GM19240 (cell line): ENCODE results near the gene CTF1.

Source experiments
- DNase-seq: peaks from one replicate; pipeline ENCODE4 v3.0.0; 2011; ENCODE audit warnings: low spot score; ENCODE audit not compliant: insufficient read length

CTF1 gene

DNA sequence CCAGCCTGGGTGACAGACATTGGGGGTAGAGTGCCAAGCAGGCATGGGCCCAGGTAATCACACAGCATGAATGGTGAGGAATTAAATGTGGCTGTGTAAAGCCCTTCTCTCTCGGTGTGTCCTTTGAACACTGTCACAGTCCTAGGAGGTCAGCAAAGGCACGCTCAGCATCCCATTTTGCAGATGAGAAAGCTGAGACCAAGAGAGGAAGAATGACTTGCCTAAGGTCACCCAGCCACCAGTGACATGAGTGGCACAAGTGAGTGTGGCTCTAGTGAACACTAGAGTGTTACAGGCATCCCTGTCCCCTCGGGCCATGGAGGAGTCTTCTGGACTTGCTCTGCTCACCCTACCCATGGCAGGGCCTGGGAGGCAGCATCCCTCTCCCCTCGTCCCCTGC, 10.7 kb downstream of the CTF1 start:
- no peak for DNase-seq

DNA sequence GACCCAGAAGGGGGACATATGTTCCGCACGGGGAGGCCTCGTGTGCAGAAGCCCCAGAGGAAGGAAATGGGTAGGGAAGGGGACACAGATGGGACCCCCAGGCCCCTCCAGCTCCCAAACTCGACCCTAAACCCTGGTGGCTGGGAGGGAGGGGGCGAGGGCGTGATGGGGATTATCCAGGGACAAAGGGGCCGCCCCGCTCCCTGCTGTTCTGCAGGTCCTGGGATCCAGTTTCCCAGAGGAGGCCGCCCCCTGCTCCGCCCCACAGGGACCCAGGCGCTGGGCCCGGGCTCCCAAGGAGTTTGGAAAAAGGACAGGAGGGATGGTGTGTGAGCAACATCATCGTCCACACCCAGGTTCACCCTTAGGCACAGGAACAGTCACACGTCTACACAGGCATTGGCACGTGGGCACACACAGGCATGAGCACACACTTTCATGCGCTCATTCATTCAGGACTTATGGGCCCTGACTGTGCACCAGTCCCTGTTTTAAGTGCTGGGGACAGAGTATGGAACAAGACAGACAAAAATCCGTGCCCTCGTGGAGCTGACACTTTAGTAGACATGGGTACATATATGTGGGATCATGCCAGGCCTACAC, 14.1 kb downstream of the CTF1 start:
- no peak for DNase-seq

DNA sequence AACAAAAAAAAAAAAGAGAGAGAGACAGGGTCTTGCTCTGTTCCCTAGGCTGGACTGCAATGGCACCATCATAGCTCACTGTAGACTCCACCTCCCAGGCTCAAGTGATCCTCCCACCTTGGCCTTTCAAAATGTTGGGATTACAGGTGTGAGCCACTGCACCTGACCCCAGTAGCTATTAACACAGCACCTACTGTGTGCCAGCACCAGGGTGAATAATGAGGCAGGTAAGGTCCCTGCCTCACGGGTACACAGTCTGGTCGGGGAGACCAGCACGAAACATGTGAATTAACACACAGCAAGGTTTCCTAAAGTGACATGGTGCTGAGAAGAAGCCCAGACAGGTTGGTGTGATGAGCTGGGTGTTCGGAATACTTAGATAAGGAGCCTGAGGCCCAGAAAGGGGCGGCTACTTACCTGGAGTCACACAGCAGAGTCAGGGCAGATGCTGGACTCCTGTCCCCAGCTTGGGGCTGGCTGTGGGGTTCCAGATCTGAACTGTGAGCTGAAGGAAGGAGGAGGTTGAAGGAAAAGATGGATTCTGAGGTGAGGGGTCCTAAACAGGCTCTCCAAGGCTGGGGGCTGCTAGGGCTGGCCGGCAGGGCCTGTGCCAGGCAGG, 16.5 kb downstream of the CTF1 start:
- DNase-seq, result no peak

GRCh38 chr16:30914830-30915229, 18.4 kb downstream of the CTF1 start:
- DNase-seq, result no peak

- no peak for DNase-seq
Measured at GRCh38 chr16:30918614-30919013, 22.2 kb downstream of the CTF1 start.

- DNase-seq, result no peak
Measured at GRCh38 chr16:30920891-30921290, 24.5 kb downstream of the CTF1 start.

DNA sequence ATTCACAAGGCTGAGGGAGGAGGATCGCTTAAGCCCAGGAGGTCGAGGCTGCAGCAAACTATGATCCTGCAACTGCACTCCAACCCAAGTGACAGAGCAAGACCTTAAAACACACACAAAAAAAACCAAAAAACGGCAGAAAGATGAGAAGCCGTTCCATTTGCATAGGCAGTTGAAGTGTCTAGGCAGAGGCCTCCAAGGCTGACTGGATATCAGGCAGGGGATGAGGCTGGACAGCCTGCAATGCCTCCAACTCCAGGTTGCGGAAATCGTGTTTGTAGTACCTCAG, 25.0 kb downstream of the CTF1 start:
- no peak for DNase-seq

DNA sequence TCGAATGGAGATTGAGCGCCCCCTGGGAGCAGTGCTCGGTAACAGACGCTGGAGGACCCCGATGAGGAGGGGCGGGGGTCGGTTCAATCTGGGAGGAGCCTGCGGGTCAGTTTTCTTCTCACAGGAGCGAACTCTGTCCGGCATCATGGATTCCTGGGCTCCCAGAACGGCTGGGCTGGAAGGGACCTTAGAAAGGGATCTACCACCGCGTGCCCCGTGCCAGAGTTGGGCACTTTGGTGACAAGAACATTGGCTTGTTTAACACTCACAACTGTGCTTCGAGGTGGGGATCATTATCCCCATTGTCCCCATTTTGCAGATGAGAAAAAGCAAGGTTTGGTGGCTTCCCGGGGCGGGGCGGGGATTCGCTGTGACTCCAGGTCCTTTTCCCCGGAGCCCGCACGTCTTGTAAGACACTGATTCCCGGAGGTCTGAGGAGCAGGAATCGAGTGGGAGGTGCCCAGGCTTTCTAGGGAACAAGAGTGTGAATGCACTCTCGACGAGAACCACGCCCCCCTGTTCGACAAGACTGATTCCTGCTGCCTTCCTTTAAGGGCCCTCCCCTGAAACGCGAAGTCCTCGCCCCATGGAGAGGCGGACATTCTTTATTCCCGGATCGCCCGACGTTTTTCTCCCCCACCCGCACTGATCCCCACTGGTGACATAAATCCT, 25.5 kb downstream of the CTF1 start:
- peak; percentile 69 for DNase-seq

DNA sequence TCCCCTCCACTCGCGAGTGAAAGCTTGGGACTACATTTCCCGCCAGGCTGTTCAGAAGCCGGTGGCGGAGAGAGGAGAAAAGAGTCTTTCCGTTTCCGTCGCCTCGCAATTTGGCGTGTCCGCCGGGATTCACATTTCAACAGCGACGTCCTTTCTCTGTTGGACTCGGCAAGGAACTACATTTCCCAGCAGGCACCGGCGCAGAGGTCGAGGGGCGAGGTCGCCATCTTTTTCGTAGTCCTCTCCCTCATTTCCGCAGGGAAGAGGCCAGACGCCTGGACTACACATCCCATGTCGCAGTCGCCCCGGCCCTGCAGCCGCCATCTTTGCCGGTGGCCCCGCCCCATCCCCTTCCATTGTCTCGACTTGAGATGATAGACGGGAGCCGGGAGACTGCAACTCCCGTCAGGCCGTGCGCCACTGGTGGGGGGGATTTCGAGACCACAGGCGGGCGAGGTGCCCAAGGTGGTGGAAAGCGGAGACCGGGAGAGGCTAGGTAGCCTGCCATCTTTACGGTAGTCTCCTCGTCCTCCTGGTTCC, 26.1 kb downstream of the CTF1 start:
- DNase-seq, result peak; percentile 97

DNA sequence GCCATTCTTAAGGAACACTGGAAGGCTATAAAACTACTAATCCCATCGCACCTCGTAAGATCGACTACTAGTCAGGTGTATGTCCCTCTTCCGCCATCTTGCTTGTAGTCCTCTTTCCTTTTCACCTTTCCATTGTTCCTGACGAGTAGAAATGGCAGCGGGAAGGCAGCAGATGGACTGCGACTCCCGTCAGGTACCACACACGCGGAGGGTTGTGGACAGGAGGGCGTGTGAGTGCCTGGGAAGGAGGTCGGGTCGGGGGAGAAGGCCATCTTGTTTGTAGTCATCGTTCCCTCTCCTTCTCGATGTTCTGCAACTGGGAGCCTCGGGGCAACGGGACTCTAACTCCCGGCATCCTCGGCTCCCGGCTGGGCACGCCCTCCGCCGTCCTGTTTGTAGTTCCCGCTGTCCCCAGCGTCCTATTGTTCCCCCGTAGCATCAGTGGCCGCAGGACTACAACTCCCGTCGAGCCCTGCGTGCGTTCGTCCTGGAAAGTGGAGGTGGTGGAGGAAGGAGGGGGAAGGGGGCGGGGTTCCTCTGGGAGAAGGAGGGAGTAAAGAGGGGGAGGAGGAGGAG, 26.6 kb downstream of the CTF1 start:
- peak; percentile 96 for DNase-seq

DNA sequence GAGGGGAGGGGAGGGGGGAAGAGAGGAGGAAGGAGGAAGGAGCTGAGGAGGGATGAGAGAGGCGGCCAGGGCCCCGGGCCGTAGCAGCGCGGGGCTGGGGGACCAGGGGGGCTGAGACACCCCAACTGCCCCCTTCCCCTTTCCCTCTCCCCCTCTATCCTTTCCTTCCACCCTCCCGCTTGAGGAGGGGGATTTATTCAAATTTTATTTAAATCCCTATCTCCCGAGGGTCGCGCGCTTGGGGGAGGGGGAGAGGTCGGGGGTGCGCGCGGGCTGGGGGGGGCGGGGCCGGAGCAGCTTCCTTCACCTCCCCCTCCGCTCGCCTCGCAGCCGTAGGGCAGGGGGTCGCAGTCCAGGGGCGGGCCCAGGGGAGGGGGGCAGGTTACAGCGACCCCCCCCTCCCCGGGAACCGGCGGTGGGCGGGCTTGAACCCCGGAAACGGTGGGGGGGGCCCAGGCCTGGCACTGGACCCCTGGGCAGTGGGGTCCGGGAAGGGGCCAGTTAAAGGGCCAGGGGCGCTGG, 27.2 kb downstream of the CTF1 start, which contains the start of gene FBXL19:
FBXL19 (plus strand) TSS at position 19 of the 522 bp plus-strand sequence. CDS start 2,183 bp downstream, outside the sequence.
- DNase-seq, result no peak

- DNase-seq, result no peak
Measured at GRCh38 chr16:30924076-30924912, 27.9 kb downstream of the CTF1 start.

GRCh38 chr16:30924913-30925631, 28.7 kb downstream of the CTF1 start:
- DNase-seq, result no peak

DNA sequence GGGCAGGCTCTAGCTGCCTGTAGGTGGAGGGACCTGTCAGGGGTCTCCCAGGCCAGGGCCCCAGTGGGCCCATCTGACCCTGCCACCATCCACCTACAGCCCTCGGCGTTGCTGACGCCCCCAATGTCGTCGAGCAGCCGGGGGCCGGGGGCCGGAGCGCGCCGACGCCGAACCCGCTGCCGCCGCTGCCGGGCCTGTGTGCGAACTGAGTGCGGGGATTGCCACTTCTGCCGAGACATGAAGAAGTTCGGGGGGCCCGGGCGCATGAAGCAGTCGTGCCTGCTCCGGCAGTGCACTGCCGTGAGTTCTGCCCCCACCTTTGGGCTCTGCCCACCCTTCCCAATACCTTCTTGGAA, 29.2 kb downstream of the CTF1 start:
- no peak for DNase-seq

GRCh38 chr16:30925995-30926811, 29.8 kb downstream of the CTF1 start:
- DNase-seq, result no peak

GRCh38 chr16:30926937-30927788, 30.7 kb downstream of the CTF1 start:
- DNase-seq, result no peak

GRCh38 chr16:30927789-30928378, 31.5 kb downstream of the CTF1 start:
- DNase-seq, result no peak

- no peak for DNase-seq
Measured at GRCh38 chr16:30928390-30928789, 32.0 kb downstream of the CTF1 start.
